ENCODE measurements around the gene BUD13. TPM values are rescaled to one million over a fixed set of nuclear protein-coding genes. Genes with fewer than 3 reads are reported as not detected.

The BUD13 gene
- total RNA-seq, 1 donor from 2014 or later: 16.9 TPM

- H3K4me3 Mint-ChIP-seq (ENCODE audit: unreplicated experiment): no peak overlapping the region
- no peaks in the 10 kb centered on the region for H3K36me3 Mint-ChIP-seq (ENCODE audit: low read depth, unreplicated experiment)
- H3K9me3 Mint-ChIP-seq (ENCODE audit: unreplicated experiment): no peaks in the 10 kb centered on the region
- peaks cover 6% of the 10 kb centered on the region for H3K4me1 Mint-ChIP-seq (ENCODE audit: unreplicated experiment)
- TF ChIP-seq, protein P1, sequence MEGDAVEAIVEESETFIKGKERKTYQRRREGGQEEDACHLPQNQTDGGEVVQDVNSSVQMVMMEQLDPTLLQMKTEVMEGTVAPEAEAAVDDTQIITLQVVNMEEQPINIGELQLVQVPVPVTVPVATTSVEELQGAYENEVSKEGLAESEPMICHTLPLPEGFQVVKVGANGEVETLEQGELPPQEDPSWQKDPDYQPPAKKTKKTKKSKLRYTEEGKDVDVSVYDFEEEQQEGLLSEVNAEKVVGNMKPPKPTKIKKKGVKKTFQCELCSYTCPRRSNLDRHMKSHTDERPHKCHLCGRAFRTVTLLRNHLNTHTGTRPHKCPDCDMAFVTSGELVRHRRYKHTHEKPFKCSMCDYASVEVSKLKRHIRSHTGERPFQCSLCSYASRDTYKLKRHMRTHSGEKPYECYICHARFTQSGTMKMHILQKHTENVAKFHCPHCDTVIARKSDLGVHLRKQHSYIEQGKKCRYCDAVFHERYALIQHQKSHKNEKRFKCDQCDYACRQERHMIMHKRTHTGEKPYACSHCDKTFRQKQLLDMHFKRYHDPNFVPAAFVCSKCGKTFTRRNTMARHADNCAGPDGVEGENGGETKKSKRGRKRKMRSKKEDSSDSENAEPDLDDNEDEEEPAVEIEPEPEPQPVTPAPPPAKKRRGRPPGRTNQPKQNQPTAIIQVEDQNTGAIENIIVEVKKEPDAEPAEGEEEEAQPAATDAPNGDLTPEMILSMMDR (IDR thresholded peaks at IDR 0.05; ENCODE audit: unreplicated experiment): no peak
- no peak for DNase-seq (ENCODE audit: low spot score)
- peaks cover 6% of the 10 kb centered on the region for H3K27me3 Mint-ChIP-seq (ENCODE audit: unreplicated experiment)
- H3K27ac Mint-ChIP-seq (ENCODE audit: unreplicated experiment): no peak overlapping the region
These were observed 56.2 kb downstream of the BUD13 start for GRCh38 chr11:116716621-116717020.

DNA sequence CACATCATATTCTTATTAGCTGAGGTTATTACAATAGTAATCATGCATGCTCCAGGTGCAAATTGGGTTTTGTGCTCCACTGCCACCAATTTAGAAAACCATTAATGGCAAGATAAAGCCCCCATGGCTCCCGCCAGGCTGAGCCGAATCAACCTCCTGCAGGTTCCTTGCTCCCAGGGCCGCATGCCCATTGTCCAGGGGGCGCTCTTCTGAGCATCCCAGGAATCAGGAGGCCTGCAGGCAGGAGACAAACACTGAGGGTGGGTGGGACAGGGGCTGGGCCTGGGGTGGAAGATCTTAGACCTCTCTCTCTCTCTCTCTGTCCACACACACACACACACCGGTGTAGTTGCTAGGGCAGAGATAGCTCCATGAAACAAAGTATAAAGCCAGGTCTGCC lies 57.4 kb downstream of the BUD13 start:
- TF ChIP-seq, protein P1 (IDR thresholded peaks at IDR 0.05; ENCODE audit: unreplicated experiment): no peak
- Mint-ChIP-seq H3K27me3 (ENCODE audit: unreplicated experiment) (peaks cover 6% of the 10 kb centered on the region), H3K36me3 (ENCODE audit: low read depth, unreplicated experiment) (no peaks in the 10 kb centered on the region), H3K4me3 (ENCODE audit: unreplicated experiment) (no peak overlapping the region), H3K4me1 (ENCODE audit: unreplicated experiment) (peaks cover 6% of the 10 kb centered on the region), H3K9me3 (ENCODE audit: unreplicated experiment) (no peaks in the 10 kb centered on the region), H3K27ac (ENCODE audit: unreplicated experiment) (no peak overlapping the region)
- DNase-seq (ENCODE audit: low spot score): no peak

- H3K36me3 Mint-ChIP-seq (ENCODE audit: low read depth, unreplicated experiment): no peaks in the 10 kb centered on the region
- peaks cover 6% of the 10 kb centered on the region for H3K4me1 Mint-ChIP-seq (ENCODE audit: unreplicated experiment)
- H3K9me3 Mint-ChIP-seq (ENCODE audit: unreplicated experiment): no peaks in the 10 kb centered on the region
- TF ChIP-seq, protein P1 (IDR thresholded peaks at IDR 0.05; ENCODE audit: unreplicated experiment): no peak
- no peak for DNase-seq (ENCODE audit: low spot score)
- no peak overlapping the region for H3K4me3 Mint-ChIP-seq (ENCODE audit: unreplicated experiment)
- peaks cover 6% of the 10 kb centered on the region for H3K27me3 Mint-ChIP-seq (ENCODE audit: unreplicated experiment)
- H3K27ac Mint-ChIP-seq (ENCODE audit: unreplicated experiment): no peak overlapping the region
These were observed 57.9 kb downstream of the BUD13 start for GRCh38 chr11:116714902-116715301.

DNA sequence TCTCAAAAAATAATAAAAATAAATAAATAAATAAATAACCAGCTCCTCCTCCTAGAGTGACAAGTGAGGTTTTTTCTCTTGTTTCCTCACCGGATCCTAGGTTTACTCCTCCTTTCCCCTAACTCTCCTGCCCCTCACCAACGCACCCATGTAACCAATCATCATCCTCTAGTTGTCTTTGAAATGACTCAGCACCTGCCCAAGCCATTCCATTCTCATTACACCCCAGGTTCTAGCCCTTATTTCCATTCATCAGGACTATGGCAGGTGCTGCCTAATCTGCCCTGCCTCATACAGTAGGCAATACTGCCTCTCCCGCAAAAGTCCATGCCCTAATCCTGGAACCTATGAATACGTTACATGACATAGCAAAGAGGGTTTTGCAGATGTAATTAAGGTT lies 60.4 kb downstream of the BUD13 start:
- TF ChIP-seq, protein P1 (IDR thresholded peaks at IDR 0.05; ENCODE audit: unreplicated experiment): no peak
- no peaks in the 10 kb centered on the region for H3K9me3 Mint-ChIP-seq (ENCODE audit: unreplicated experiment)

GRCh38 chr11:116710762-116711161 lies 62.0 kb downstream of the BUD13 start:
- H3K4me3 Mint-ChIP-seq (ENCODE audit: unreplicated experiment): no peak overlapping the region
- H3K4me1 Mint-ChIP-seq (ENCODE audit: unreplicated experiment): peaks cover 3% of the 10 kb centered on the region
- no peak overlapping the region for H3K27ac Mint-ChIP-seq (ENCODE audit: unreplicated experiment)
- H3K27me3 Mint-ChIP-seq (ENCODE audit: unreplicated experiment): peaks cover 11% of the 10 kb centered on the region
- TF ChIP-seq, protein P1 (IDR thresholded peaks at IDR 0.05; ENCODE audit: unreplicated experiment): no peak
- no peaks in the 10 kb centered on the region for H3K36me3 Mint-ChIP-seq (ENCODE audit: low read depth, unreplicated experiment)
- no peak for DNase-seq (ENCODE audit: low spot score)
- no peaks in the 10 kb centered on the region for H3K9me3 Mint-ChIP-seq (ENCODE audit: unreplicated experiment)

More for the DNA sequence above, 60.4 kb downstream of the BUD13 start:
- Mint-ChIP-seq H3K36me3 (ENCODE audit: low read depth, unreplicated experiment) (no peaks in the 10 kb centered on the region), H3K4me3 (ENCODE audit: unreplicated experiment) (no peak overlapping the region), H3K27ac (ENCODE audit: unreplicated experiment) (no peak overlapping the region), H3K27me3 (ENCODE audit: unreplicated experiment) (peaks cover 9% of the 10 kb centered on the region), H3K4me1 (ENCODE audit: unreplicated experiment) (no peaks in the 10 kb centered on the region)
- DNase-seq (ENCODE audit: low spot score): no peak
